ENCODE results near the gene DYNC2LI1. TPM values are rescaled to one million over a fixed set of nuclear protein-coding genes. Genes with fewer than 3 reads are reported as not detected.

The DYNC2LI1 gene
- total and polyA plus RNA-seq, 2 of the 8 experiments (the other 6 are each of a cell fraction or from before 2014, with no cell fraction given), result 3.9 to 7.6 TPM

DNA sequence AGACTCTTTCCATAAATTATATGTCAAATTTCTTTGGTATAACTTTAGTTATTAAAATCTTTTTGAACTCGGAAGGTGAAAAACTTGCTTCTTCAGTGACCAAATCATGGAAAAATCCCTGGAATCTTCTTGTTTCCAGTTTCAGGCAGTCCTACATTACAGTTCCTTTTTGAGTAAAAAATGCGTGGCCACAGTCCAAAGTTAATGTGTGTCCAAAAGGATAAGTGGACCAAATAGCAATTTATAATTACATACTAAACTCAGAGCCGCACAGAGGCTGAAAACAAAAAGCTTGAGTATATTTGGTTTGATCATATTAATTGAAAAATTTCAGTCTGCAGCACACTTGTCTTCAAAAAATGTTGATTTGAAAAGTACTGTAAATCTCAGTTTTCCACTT is 28.4 kb upstream of the DYNC2LI1 start (continued):
- TF ChIP-seq, protein P1, sequence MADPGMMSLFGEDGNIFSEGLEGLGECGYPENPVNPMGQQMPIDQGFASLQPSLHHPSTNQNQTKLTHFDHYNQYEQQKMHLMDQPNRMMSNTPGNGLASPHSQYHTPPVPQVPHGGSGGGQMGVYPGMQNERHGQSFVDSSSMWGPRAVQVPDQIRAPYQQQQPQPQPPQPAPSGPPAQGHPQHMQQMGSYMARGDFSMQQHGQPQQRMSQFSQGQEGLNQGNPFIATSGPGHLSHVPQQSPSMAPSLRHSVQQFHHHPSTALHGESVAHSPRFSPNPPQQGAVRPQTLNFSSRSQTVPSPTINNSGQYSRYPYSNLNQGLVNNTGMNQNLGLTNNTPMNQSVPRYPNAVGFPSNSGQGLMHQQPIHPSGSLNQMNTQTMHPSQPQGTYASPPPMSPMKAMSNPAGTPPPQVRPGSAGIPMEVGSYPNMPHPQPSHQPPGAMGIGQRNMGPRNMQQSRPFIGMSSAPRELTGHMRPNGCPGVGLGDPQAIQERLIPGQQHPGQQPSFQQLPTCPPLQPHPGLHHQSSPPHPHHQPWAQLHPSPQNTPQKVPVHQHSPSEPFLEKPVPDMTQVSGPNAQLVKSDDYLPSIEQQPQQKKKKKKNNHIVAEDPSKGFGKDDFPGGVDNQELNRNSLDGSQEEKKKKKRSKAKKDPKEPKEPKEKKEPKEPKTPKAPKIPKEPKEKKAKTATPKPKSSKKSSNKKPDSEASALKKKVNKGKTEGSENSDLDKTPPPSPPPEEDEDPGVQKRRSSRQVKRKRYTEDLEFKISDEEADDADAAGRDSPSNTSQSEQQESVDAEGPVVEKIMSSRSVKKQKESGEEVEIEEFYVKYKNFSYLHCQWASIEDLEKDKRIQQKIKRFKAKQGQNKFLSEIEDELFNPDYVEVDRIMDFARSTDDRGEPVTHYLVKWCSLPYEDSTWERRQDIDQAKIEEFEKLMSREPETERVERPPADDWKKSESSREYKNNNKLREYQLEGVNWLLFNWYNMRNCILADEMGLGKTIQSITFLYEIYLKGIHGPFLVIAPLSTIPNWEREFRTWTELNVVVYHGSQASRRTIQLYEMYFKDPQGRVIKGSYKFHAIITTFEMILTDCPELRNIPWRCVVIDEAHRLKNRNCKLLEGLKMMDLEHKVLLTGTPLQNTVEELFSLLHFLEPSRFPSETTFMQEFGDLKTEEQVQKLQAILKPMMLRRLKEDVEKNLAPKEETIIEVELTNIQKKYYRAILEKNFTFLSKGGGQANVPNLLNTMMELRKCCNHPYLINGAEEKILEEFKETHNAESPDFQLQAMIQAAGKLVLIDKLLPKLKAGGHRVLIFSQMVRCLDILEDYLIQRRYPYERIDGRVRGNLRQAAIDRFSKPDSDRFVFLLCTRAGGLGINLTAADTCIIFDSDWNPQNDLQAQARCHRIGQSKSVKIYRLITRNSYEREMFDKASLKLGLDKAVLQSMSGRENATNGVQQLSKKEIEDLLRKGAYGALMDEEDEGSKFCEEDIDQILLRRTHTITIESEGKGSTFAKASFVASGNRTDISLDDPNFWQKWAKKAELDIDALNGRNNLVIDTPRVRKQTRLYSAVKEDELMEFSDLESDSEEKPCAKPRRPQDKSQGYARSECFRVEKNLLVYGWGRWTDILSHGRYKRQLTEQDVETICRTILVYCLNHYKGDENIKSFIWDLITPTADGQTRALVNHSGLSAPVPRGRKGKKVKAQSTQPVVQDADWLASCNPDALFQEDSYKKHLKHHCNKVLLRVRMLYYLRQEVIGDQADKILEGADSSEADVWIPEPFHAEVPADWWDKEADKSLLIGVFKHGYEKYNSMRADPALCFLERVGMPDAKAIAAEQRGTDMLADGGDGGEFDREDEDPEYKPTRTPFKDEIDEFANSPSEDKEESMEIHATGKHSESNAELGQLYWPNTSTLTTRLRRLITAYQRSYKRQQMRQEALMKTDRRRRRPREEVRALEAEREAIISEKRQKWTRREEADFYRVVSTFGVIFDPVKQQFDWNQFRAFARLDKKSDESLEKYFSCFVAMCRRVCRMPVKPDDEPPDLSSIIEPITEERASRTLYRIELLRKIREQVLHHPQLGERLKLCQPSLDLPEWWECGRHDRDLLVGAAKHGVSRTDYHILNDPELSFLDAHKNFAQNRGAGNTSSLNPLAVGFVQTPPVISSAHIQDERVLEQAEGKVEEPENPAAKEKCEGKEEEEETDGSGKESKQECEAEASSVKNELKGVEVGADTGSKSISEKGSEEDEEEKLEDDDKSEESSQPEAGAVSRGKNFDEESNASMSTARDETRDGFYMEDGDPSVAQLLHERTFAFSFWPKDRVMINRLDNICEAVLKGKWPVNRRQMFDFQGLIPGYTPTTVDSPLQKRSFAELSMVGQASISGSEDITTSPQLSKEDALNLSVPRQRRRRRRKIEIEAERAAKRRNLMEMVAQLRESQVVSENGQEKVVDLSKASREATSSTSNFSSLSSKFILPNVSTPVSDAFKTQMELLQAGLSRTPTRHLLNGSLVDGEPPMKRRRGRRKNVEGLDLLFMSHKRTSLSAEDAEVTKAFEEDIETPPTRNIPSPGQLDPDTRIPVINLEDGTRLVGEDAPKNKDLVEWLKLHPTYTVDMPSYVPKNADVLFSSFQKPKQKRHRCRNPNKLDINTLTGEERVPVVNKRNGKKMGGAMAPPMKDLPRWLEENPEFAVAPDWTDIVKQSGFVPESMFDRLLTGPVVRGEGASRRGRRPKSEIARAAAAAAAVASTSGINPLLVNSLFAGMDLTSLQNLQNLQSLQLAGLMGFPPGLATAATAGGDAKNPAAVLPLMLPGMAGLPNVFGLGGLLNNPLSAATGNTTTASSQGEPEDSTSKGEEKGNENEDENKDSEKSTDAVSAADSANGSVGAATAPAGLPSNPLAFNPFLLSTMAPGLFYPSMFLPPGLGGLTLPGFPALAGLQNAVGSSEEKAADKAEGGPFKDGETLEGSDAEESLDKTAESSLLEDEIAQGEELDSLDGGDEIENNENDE (IDR thresholded peaks at IDR 0.05; ENCODE audit: insufficient replicate concordance, low read length), result no peak
- TF ChIP-seq HDAC6 (IDR thresholded peaks at IDR 0.05; ENCODE audit: low read depth, low read length) (no peak), YY1 (IDR thresholded peaks at IDR 0.05; ENCODE audit: low read depth, low read length) (no peak), SP2 (IDR thresholded peaks at IDR 0.05; ENCODE audit: low read length) (no peak), RNF2 (IDR thresholded peaks at IDR 0.05; ENCODE audit: borderline replicate concordance, low read depth, low read length, missing control alignments, poor library complexity, severe bottlenecking) (no peak), TAF7 (optimal IDR thresholded peaks at IDR 0.05; ENCODE audit: borderline replicate concordance, low read depth, low read length) (no peak), POLR2A (IDR thresholded peaks at IDR 0.05; ENCODE audit: control extremely low read depth in 1 of 2, low read depth in 2 of 2, low read length in 2 of 2) (no peak), SIN3A (conservative IDR thresholded peaks at IDR 0.05 in 1 of 2, IDR thresholded peaks at IDR 0.05 in 1 of 2; ENCODE audit: low read depth in 1 of 2, low read length in 2 of 2) (no peak), SAP30 (IDR thresholded peaks at IDR 0.05; ENCODE audit: insufficient read depth, insufficient replicate concordance, low read length) (no peak)
- TF ChIP-seq, protein P2, sequence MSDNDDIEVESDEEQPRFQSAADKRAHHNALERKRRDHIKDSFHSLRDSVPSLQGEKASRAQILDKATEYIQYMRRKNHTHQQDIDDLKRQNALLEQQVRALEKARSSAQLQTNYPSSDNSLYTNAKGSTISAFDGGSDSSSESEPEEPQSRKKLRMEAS (IDR thresholded peaks at IDR 0.05), result no peak
